K562 (cell line): ENCODE measurements around the gene TRPC3. TPM values are rescaled to one million over a fixed set of nuclear protein-coding genes. Genes with fewer than 3 reads are reported as not detected.

Experiments used
- CBX2 ChIP-seq: fragments of 200-600 bp; sonication (generic); IDR thresholded peaks from one replicate; pipeline ENCODE4 v1.6.1; 2012; ENCODE audit warnings: mild to moderate bottlenecking, low read length, inconsistent platforms; ENCODE audit not compliant: insufficient read depth, poor library complexity, severe bottlenecking
- FOS ChIP-seq: IDR thresholded peaks from 3 replicates; pipeline ENCODE4 v1.6.1; 2011; ENCODE audit not compliant: insufficient read length; ENCODE audit errors: extremely low read depth
- HNRNPL ChIP-seq: fragments of 200-400 bp; formaldehyde crosslinking; IDR thresholded peaks from 2 replicates; pipeline ENCODE4 v1.6.1; 2017; ENCODE audit warnings: low read depth, mild to moderate bottlenecking, low read length
- MED1 ChIP-seq: sonication (generic); formaldehyde crosslinking; IDR thresholded peaks from 2 replicates; pipeline ENCODE4 v1.8.1; 2023; ENCODE audit warnings: missing genetic modification reagents, borderline replicate concordance
- MEF2A ChIP-seq: IDR thresholded peaks from 2 replicates; pipeline ENCODE4 v1.6.1; 2011; ENCODE audit warnings: low read depth, mild to moderate bottlenecking, low read length, moderate library complexity; ENCODE audit not compliant: control insufficient read depth
- MIER1 ChIP-seq: fragments of 450-650 bp; IDR thresholded peaks from 2 replicates; pipeline ENCODE4 v1.6.1; 2016; ENCODE audit warnings: antibody characterized with exemption, mild to moderate bottlenecking, low read depth
- POLR2AphosphoS2 ChIP-seq: IDR thresholded peaks from 2 replicates; pipeline ENCODE4 v1.6.1; 2012; ENCODE audit warnings: low read length, improper control_type of control experiment
- POU5F1 ChIP-seq: fragments of 150-350 bp; IDR thresholded peaks from 2 replicates; pipeline ENCODE4 v1.6.1; 2014; ENCODE audit warnings: borderline replicate concordance, low read length, low read depth, mild to moderate bottlenecking; ENCODE audit not compliant: partially characterized antibody
- RAD51 ChIP-seq: fragments of 450-650 bp; IDR thresholded peaks from 2 replicates; pipeline ENCODE4 v1.7.1; 2016; ENCODE audit warnings: low read depth, mild to moderate bottlenecking, borderline replicate concordance
- RBBP5 ChIP-seq: fragments of 200-600 bp; sonication (generic); IDR thresholded peaks from 2 replicates; pipeline ENCODE4 v1.6.1; 2012; ENCODE audit warnings: borderline replicate concordance, mild to moderate bottlenecking, low read length, control low read depth, inconsistent platforms; ENCODE audit not compliant: insufficient read depth, poor library complexity, severe bottlenecking
- RBM34 ChIP-seq: fragments of 200-400 bp; formaldehyde crosslinking; IDR thresholded peaks from 2 replicates; pipeline ENCODE4 v1.6.1; 2018; ENCODE audit warnings: low read length, borderline replicate concordance; ENCODE audit not compliant: insufficient read depth
- SIN3A ChIP-seq, 2 experiments: fragments of 150-350 bp in 1 of 2; IDR thresholded peaks; 2 replicates each; pipeline ENCODE4 v1.6.1; 2011 to 2016; ENCODE audit warnings: borderline replicate concordance in 2 of 2, low read depth in 2 of 2, low read length in 2 of 2, mild to moderate bottlenecking in 2 of 2, moderate library complexity in 2 of 2; ENCODE audit not compliant: control insufficient read depth in 1 of 2
- SLC30A9 ChIP-seq: fragments of 250-450 bp; sonication (Bioruptor Pico); IDR thresholded peaks from 2 replicates; pipeline ENCODE4 v1.8.0; 2022; ENCODE audit warnings: mild to moderate bottlenecking, moderate library complexity
- SMARCE1 ChIP-seq: fragments of 450-650 bp; IDR thresholded peaks from 2 replicates; pipeline ENCODE4 v1.7.1; 2016; ENCODE audit warnings: mild to moderate bottlenecking
- SOX6 ChIP-seq: fragments of 450-650 bp; IDR thresholded peaks from 2 replicates; pipeline ENCODE4 v1.6.1; 2014; ENCODE audit warnings: mild to moderate bottlenecking
- SP2 ChIP-seq: IDR thresholded peaks from 2 replicates; pipeline ENCODE4 v1.6.1; 2011; ENCODE audit warnings: mild to moderate bottlenecking, low read depth, low read length, moderate library complexity; ENCODE audit not compliant: poor library complexity, severe bottlenecking; ENCODE audit errors: extremely low read depth
- TCF7L2 ChIP-seq: fragments of 150-350 bp; IDR thresholded peaks from 2 replicates; pipeline ENCODE4 v1.6.1; 2016; ENCODE audit warnings: low read depth, mild to moderate bottlenecking, low read length, moderate library complexity
- ZNF24 ChIP-seq: fragments of 450-650 bp; IDR thresholded peaks from 2 replicates; pipeline ENCODE4 v1.6.1; 2016
- ZNF583 ChIP-seq: fragments of 250-450 bp; sonication (Bioruptor Pico); IDR thresholded peaks from 2 replicates; pipeline ENCODE4 v1.4.0; 2020
- ZZZ3 ChIP-seq: fragments of 450-650 bp; IDR thresholded peaks from 2 replicates; pipeline ENCODE4 v1.6.1; 2016; ENCODE audit warnings: antibody characterized with exemption, mild to moderate bottlenecking, moderate library complexity
- polyA plus RNA-seq, 8 experiments: library from polyadenylated mRNA; depleted of rRNA in 4 of 8; stranded (reverse) in 5 of 8; unstranded in 3 of 8; fragments of >200 nt; fragmentation: Nextera tagmentation in 2 of 8; fragmentation: Illumina TruSeq in 1 of 8; extraction: Ambion mirVana in 2 of 8; extraction: Trizol in 1 of 8; gene quantifications; 2 replicates each; pipeline versions ENCODE4 v1.2.1 to v1.2.3, GENCODE V29; 2011 to 2014; ENCODE audit warnings: inconsistent platforms in 1 of 8, missing spikeins in 1 of 8
- total RNA-seq, 7 experiments: library from RNA; depleted of rRNA in 6 of 7; stranded (reverse); fragments of >200 nt in 6 of 7; fragmentation: Illumina TruSeq in 2 of 7; extraction: Trizol in 2 of 7; gene quantifications; 2 replicates each; pipeline versions ENCODE4 v1.2.1 to v1.2.3, GENCODE V29; 2011 to 2021; ENCODE audit warnings: low replicate concordance in 1 of 7
- TF ChIP-seq, protein P1 (sequence below): fragments of 250-450 bp; sonication (Bioruptor Pico); IDR thresholded peaks from 2 replicates; pipeline ENCODE4 v1.8.0; 2021; ENCODE audit warnings: moderate library complexity, mild to moderate bottlenecking, inconsistent platforms
- TF ChIP-seq, protein P2 (sequence below): fragments of 450-650 bp; conservative IDR thresholded peaks from 2 replicates; pipeline ENCODE4 v1.6.1; 2016; ENCODE audit warnings: missing genetic modification characterization, low read depth, mild to moderate bottlenecking, control low read depth, missing compliant biosample characterization
- TF ChIP-seq, protein P3 (sequence below): fragments of 250-450 bp; sonication (Bioruptor Pico); IDR thresholded peaks from 2 replicates; pipeline ENCODE4 v1.8.0; 2022; ENCODE audit warnings: moderate library complexity, mild to moderate bottlenecking, inconsistent platforms

The TRPC3 gene
- total and polyA plus RNA-seq, 9 of the 15 experiments (the other 6 are each of a cell fraction or from before 2014, with no cell fraction given): 0.01 to 0.27 (median 0.11) TPM

DNA sequence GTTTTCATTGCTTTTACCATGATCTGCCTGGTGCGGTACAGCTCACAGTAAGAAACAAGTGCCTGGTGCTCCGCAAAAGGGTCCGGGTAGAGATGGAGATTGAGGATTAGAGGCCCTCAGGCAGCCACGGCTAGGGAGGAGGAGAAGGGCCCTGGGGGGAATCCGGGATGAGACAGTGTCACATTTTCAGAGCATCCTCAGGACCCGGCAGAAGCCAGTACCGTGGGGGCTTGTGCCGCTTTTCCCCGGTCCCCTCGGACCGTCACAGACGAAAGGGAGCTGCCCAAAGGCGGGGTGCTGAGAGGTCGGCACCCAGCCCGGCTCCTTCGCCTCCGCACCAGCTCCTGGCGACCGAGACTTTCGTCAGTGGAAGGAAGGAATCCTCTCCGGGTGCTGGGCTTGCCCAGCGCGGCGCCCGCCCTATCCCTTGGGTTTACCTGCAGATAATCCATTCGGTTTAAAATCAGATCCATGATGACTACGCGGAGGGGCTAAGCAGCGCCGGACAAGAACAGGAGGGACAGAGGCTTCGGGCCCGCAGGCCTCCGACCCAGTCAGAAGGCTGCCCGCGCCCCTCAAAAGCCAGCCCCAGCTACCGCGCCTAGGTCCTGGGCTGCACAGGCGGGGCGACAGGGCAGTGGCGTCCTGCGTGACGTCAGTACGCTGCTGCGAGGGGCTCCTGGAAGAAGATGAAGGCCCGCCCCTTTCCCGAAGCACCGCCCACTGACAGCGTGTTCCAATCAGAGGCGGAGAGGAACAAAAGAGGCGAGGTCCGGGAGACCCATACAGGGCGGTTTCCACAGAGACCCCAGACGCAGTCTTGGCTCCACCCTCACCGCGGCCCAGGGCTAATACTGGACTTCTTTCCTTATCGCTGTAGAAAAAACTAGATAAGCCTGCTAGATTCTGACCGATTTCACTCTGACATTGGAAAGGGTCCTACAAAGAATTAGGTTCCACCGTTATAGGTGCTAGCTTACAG is 81.7 kb downstream of the TRPC3 start, which contains the start of gene BBS7 (continued):
- TF ChIP-seq MED1 (CRISPR knock-in tag) (no peak), MEF2A (no peak), SOX6 (no peak), ZNF24 (no peak), SIN3A (IDR thresholded peaks at IDR 0.05; ENCODE audit: borderline replicate concordance in 2 of 2, control insufficient read depth in 1 of 2, low read depth in 2 of 2, low read length in 2 of 2) (no peak), SLC30A9 (CRISPR knock-in tag) (no peak), ZZZ3 (no peak), RBBP5 (peak; percentile 78), CBX2 (no peak), MIER1 (no peak), SP2 (no peak), SMARCE1 (no peak; the same call in 1 of the 2 replicates), RAD51 (no peak), FOS (no peak), TCF7L2 (no peak), ZNF583 (CRISPR knock-in tag) (no peak), POU5F1 (no peak), POLR2AphosphoS2 (no peak), HNRNPL (no peak), RBM34 (no peak)
- TF ChIP-seq, protein P1, sequence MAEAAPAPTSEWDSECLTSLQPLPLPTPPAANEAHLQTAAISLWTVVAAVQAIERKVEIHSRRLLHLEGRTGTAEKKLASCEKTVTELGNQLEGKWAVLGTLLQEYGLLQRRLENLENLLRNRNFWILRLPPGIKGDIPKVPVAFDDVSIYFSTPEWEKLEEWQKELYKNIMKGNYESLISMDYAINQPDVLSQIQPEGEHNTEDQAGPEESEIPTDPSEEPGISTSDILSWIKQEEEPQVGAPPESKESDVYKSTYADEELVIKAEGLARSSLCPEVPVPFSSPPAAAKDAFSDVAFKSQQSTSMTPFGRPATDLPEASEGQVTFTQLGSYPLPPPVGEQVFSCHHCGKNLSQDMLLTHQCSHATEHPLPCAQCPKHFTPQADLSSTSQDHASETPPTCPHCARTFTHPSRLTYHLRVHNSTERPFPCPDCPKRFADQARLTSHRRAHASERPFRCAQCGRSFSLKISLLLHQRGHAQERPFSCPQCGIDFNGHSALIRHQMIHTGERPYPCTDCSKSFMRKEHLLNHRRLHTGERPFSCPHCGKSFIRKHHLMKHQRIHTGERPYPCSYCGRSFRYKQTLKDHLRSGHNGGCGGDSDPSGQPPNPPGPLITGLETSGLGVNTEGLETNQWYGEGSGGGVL (CRISPR knock-in tag): no peak
- TF ChIP-seq, protein P2, sequence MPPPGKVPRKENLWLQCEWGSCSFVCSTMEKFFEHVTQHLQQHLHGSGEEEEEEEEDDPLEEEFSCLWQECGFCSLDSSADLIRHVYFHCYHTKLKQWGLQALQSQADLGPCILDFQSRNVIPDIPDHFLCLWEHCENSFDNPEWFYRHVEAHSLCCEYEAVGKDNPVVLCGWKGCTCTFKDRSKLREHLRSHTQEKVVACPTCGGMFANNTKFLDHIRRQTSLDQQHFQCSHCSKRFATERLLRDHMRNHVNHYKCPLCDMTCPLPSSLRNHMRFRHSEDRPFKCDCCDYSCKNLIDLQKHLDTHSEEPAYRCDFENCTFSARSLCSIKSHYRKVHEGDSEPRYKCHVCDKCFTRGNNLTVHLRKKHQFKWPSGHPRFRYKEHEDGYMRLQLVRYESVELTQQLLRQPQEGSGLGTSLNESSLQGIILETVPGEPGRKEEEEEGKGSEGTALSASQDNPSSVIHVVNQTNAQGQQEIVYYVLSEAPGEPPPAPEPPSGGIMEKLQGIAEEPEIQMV (tag): no peak
- TF ChIP-seq, protein P3, sequence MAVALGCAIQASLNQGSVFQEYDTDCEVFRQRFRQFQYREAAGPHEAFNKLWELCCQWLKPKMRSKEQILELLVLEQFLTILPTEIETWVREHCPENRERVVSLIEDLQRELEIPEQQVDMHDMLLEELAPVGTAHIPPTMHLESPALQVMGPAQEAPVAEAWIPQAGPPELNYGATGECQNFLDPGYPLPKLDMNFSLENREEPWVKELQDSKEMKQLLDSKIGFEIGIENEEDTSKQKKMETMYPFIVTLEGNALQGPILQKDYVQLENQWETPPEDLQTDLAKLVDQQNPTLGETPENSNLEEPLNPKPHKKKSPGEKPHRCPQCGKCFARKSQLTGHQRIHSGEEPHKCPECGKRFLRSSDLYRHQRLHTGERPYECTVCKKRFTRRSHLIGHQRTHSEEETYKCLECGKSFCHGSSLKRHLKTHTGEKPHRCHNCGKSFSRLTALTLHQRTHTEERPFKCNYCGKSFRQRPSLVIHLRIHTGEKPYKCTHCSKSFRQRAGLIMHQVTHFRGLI: no peak
